ENCODE measurements around the gene CREBBP.

DNA sequence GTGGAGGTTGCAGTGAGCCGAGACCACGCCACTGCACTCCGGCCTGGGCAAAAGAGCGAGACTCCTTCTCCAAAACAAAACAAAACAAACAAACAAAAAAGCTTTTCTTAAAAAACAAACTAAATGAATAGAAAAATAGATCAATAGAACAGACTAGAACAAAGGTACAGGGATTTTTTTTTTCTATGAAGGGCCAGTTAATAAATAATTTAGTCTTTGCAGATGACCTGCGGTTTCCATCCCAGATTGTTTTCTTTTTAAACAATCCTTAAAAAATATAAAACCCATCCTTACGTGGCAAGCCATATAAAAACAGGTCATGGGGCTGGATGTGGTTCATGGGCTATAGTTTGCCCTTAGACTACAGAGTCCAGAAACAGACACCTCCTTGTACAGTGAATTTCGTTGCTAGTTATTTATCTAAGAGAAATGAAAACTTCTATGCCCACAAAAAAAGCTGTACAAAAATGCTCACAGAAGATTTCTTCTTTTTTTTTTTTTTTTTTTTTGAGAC is 45.4 kb downstream of the CREBBP start:
- TF ChIP-seq POLR2A (IDR thresholded peaks at IDR 0.05) (no peak), POLR2AphosphoS5 (IDR thresholded peaks at IDR 0.05) (no peak), EP300 (IDR thresholded peaks at IDR 0.05) (no peak)
- TF ChIP-seq, protein P1, sequence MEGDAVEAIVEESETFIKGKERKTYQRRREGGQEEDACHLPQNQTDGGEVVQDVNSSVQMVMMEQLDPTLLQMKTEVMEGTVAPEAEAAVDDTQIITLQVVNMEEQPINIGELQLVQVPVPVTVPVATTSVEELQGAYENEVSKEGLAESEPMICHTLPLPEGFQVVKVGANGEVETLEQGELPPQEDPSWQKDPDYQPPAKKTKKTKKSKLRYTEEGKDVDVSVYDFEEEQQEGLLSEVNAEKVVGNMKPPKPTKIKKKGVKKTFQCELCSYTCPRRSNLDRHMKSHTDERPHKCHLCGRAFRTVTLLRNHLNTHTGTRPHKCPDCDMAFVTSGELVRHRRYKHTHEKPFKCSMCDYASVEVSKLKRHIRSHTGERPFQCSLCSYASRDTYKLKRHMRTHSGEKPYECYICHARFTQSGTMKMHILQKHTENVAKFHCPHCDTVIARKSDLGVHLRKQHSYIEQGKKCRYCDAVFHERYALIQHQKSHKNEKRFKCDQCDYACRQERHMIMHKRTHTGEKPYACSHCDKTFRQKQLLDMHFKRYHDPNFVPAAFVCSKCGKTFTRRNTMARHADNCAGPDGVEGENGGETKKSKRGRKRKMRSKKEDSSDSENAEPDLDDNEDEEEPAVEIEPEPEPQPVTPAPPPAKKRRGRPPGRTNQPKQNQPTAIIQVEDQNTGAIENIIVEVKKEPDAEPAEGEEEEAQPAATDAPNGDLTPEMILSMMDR (IDR thresholded peaks at IDR 0.05), result no peak
